GM18517 (cell line): ENCODE results near the gene USH2A.

Source experiments
- ATAC-seq: cut with Tn5 transposase; IDR thresholded peaks from one replicate; pipeline ENCODE4 v1.9.1; 2021; ENCODE audit warnings: mild to moderate bottlenecking, moderate library complexity; ENCODE audit not compliant: unreplicated experiment

Gene USH2A

GRCh38 chr1:215612391-215612790 lies 810.9 kb downstream of the USH2A start:
- no peak for ATAC-seq

GRCh38 chr1:215608646-215609045 lies 814.6 kb downstream of the USH2A start:
- ATAC-seq: no peak

GRCh38 chr1:215607412-215607811 lies 815.8 kb downstream of the USH2A start:
- no peak for ATAC-seq

GRCh38 chr1:215606564-215607168 lies 816.6 kb downstream of the USH2A start:
- ATAC-seq: peak; percentile 67

GRCh38 chr1:215606036-215606435 lies 817.2 kb downstream of the USH2A start:
- ATAC-seq: no peak

GRCh38 chr1:215605011-215605621 lies 818.1 kb downstream of the USH2A start:
- ATAC-seq: no peak

GRCh38 chr1:215603319-215603718 lies 819.9 kb downstream of the USH2A start:
- no peak for ATAC-seq

- ATAC-seq: no peak
Observed at GRCh38 chr1:215601276-215601675, 822.0 kb downstream of the USH2A start.

- ATAC-seq: no peak
Observed at GRCh38 chr1:215600867-215601266, 822.4 kb downstream of the USH2A start.

GRCh38 chr1:215600258-215600792 lies 822.9 kb downstream of the USH2A start:
- no peak for ATAC-seq

- no peak for ATAC-seq
Observed at GRCh38 chr1:215599418-215600074, 823.7 kb downstream of the USH2A start.

GRCh38 chr1:215597961-215598360 lies 825.3 kb downstream of the USH2A start:
- ATAC-seq: no peak

GRCh38 chr1:215595231-215595630 lies 828.0 kb downstream of the USH2A start:
- no peak for ATAC-seq

- no peak for ATAC-seq
Observed at GRCh38 chr1:215594640-215595039, 828.6 kb downstream of the USH2A start.

- ATAC-seq: no peak
Observed at GRCh38 chr1:215590779-215591491, 832.3 kb downstream of the USH2A start.

GRCh38 chr1:215589650-215590435 lies 833.4 kb downstream of the USH2A start:
- ATAC-seq: no peak

- ATAC-seq: no peak
Observed at GRCh38 chr1:215584389-215584788, 838.9 kb downstream of the USH2A start.

- no peak for ATAC-seq
Observed at GRCh38 chr1:215583185-215583749, 840.0 kb downstream of the USH2A start.

- ATAC-seq: no peak
Observed at GRCh38 chr1:215581896-215582295, 841.4 kb downstream of the USH2A start.
